Peyer's patch (tissue), 4 donors: ENCODE measurements around the gene PTPN4.

ENCODE experiments used
- POLR2A ChIP-seq, 2 donors: fragments of 450-650 bp; IDR thresholded peaks; one replicate each; pipeline ENCODE4 v1.5.1; 2017; ENCODE audit warnings: antibody characterized with exemption in 2 of 2, mild to moderate bottlenecking in 2 of 2, moderate library complexity in 2 of 2
- TF ChIP-seq, protein P1 (sequence below), 6 experiments: fragments of 450-650 bp in 4 of 6; fragments of 200-600 bp in 2 of 6; sonication (generic) in 1 of 6; IDR thresholded peaks; one replicate each; pipeline ENCODE4 v1.5.1; 2017 to 2019; ENCODE audit warnings: antibody characterized with exemption in 6 of 6, mild to moderate bottlenecking in 3 of 6, moderate library complexity in 1 of 6

DNA sequence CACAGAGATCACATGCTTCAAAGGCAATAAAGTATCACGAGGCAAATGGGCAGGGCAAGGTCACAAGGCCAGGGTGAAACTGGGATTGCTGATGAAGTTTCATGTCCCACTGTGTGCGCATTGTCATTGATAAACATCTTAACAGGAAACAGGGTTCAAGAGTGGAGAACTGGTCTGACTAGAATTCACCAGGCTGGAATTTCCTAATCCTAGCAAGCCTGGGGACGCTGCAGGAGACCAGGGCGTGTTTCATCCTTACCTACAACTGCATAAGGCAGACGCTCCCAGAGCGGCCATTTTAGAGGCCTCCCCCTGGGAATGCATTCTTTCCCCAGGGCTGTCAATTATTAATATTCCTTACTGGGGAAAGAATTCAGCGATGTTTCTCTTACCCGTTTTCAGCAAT, 33.2 kb downstream of the PTPN4 start:
- TF ChIP-seq, protein P1, sequence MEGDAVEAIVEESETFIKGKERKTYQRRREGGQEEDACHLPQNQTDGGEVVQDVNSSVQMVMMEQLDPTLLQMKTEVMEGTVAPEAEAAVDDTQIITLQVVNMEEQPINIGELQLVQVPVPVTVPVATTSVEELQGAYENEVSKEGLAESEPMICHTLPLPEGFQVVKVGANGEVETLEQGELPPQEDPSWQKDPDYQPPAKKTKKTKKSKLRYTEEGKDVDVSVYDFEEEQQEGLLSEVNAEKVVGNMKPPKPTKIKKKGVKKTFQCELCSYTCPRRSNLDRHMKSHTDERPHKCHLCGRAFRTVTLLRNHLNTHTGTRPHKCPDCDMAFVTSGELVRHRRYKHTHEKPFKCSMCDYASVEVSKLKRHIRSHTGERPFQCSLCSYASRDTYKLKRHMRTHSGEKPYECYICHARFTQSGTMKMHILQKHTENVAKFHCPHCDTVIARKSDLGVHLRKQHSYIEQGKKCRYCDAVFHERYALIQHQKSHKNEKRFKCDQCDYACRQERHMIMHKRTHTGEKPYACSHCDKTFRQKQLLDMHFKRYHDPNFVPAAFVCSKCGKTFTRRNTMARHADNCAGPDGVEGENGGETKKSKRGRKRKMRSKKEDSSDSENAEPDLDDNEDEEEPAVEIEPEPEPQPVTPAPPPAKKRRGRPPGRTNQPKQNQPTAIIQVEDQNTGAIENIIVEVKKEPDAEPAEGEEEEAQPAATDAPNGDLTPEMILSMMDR (IDR thresholded peaks at IDR 0.05) = no peak
- TF ChIP-seq POLR2A (IDR thresholded peaks at IDR 0.05) = no peak
